DND-41 (cell line): ENCODE data around the gene ZDHHC12.

Source experiments
- EZH2 ChIP-seq: IDR thresholded peaks from 3 replicates; pipeline ENCODE4 v1.6.1; 2012; ENCODE audit warnings: borderline replicate concordance, low read depth, mild to moderate bottlenecking, moderate library complexity, low read length, inconsistent platforms; ENCODE audit not compliant: severe bottlenecking
- TF ChIP-seq, protein P1 (sequence below): IDR thresholded peaks from 2 replicates; pipeline ENCODE4 v1.5.1; 2012; ENCODE audit warnings: borderline replicate concordance, low read length, moderate library complexity, mild to moderate bottlenecking; ENCODE audit not compliant: poor library complexity, severe bottlenecking; ENCODE audit errors: extremely low read depth

DNA sequence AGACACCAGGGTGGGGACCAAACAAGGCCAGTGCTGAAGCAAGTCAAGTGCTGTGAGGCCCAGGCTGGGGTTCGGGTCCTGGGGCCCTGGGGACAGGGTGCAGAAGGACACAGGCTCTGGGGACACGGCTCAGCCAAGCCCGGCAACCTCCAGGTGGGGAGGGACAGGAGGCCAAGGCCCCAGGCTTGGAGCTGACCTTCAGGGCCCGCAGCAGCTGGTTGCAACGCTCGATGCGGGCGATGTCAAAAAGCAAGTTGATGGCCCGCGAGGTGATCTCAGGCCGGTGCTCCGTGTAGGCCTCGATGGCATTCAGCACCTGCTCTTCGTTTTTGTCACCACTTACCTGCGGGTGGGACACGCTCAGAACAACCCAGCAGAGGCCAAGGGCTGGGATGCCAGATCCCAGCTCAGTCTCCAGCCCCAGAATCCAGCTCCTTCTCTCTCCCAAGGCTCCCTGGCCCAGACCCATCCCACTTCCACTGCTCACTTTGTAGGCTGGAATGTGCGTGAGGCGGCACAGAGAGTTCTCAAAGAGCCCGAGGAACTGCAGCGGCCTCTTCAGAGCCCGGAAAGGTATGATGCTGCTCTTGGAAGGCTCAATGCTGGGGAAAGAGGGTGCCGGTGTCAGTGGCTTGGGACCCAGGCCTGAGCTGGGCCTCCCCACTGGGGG, 27.1 kb upstream of the ZDHHC12 start:
- TF ChIP-seq, protein P1, sequence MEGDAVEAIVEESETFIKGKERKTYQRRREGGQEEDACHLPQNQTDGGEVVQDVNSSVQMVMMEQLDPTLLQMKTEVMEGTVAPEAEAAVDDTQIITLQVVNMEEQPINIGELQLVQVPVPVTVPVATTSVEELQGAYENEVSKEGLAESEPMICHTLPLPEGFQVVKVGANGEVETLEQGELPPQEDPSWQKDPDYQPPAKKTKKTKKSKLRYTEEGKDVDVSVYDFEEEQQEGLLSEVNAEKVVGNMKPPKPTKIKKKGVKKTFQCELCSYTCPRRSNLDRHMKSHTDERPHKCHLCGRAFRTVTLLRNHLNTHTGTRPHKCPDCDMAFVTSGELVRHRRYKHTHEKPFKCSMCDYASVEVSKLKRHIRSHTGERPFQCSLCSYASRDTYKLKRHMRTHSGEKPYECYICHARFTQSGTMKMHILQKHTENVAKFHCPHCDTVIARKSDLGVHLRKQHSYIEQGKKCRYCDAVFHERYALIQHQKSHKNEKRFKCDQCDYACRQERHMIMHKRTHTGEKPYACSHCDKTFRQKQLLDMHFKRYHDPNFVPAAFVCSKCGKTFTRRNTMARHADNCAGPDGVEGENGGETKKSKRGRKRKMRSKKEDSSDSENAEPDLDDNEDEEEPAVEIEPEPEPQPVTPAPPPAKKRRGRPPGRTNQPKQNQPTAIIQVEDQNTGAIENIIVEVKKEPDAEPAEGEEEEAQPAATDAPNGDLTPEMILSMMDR: no peak
- TF ChIP-seq EZH2: no peak
